ENCODE data around the gene ZC3H13.

Gene ZC3H13

DNA sequence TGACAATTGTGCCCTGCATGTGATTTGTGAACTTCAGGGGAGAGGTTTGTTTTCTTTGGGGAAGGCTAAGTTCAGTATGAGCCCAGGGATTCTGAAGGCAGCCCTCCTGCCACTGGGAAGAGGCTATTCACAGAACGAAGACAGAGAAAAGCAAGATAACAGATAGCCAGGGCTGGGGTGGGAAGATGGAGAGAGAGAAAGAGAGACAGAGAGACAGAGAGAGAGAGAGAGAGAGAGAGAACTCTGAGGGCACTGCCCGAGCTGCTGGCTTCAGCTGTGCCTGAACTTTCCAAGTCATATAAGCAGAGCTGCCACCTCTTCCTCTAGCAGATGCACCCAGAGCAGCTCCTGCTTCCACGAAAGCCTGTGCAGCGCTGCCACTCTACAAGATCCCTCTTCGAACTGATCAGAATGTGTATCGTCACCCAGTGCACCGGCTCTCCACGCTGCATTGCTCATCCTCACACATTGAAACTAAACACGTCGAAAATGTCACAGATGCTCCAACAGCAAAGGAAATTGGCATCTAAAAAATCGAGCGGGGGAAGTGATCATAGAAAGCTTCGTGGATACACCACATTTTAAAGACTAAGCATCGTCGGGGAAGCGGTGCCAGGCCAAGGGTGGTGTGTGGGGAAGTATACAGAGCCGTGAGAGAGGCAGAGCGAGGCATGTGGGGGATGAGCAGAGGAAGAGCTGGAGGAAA lies 119.2 kb downstream of the ZC3H13 start:
- no peak for DNase-seq

GRCh38 chr13:45932676-45933075 lies 119.9 kb downstream of the ZC3H13 start:
- DNase-seq: no peak

DNA sequence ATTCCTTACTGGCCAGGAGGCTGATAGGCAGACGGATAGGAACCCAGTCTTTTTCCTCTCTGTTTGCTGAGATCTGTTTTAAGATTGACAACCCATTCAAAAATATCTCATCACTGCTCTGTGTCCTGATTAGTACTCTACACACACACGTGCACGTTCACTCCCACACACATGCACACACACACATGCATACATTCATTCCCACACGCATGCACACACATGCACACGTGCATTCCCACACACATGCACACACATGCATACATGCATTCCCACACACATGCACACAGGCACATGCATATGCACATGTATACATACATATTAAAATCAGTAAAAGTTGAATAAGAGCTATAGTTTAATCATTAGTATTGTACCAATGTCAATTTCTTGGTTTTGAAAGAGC lies 120.4 kb downstream of the ZC3H13 start:
- DNase-seq: no peak

- DNase-seq: no peak
Measured at GRCh38 chr13:45931211-45931610, 121.3 kb downstream of the ZC3H13 start.

- no peak for DNase-seq
Measured at GRCh38 chr13:45930177-45930576, 122.4 kb downstream of the ZC3H13 start.

DNA sequence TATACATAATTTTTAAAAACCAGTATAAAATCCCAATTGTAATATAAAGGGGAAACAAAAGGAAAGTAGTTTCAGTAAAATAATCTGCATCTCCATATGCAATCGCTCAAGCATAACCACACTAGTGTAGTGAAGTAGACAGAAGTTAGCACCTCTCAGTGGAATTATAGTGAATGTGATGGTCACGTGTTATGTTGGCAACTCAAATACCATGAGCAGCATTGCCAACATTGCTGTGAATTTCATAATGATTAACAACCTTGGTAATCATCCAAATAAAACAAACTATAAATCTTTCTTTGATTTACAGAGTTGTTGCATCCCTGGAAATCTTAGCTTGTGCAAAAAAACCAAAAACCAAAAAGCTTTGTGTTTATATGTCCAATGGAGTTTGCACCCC lies 123.7 kb downstream of the ZC3H13 start:
- no peak for DNase-seq

DNA sequence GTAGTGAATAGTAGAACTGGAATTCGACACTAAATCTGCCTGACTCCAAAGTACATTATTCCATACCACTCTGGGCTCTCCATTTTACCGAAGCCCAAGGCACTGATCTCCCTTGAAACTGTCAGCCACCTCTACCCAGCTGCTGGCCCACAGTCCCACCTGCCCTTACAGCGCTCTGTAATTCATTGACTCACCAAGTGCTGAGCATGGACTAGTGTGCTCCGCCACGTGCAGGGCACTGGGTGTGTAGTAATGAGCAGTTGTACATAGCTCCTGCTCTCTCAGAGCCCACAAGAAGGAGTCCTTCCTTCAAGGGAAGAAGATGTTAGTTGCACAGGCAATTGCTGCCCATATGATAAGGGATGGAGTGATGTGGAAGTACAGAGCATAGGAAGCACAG lies 124.4 kb downstream of the ZC3H13 start:
- DNase-seq: no peak

DNA sequence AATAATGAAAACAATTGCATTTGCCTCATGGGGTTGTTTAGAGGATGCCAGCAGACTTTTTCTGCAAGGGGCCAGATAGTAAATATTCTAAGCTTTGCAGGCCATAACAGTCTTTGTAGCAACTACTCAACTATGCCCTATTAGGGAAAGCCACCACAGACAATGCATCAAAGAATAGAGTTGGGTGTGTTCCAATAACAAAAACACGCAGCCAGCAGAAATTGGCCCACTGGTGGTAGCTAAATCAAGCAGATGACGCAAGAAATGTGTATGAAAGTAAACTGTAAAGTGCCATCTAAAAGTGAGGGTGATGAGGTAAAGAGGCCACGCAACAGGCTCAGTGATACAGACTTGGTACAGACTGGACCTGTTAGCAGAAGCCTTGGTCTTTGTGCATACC lies 125.8 kb downstream of the ZC3H13 start:
- no peak for DNase-seq

DNA sequence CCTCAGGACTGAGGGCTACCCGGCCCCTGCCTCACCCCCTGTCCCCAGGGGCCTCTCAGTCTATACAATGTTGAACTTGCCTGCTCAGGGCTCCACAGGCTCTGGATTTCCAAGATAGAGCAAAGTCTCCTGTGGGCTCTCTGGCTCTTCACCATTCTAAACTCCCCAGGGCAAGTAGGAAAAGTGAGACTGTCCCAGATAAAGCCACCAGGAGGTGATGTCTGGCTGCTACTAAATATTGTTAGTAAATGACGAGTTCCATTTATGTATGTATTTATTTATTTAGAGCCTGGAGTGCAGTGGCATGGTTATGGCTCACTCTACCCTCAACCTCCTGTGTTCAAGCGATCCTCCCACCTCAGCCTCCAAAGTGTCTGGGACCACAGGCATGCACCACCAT lies 127.4 kb downstream of the ZC3H13 start:
- DNase-seq: no peak

GRCh38 chr13:45921162-45921736 lies 131.3 kb downstream of the ZC3H13 start:
- DNase-seq: no peak

- DNase-seq: no peak
Measured at GRCh38 chr13:45918597-45918996, 133.9 kb downstream of the ZC3H13 start.

DNA sequence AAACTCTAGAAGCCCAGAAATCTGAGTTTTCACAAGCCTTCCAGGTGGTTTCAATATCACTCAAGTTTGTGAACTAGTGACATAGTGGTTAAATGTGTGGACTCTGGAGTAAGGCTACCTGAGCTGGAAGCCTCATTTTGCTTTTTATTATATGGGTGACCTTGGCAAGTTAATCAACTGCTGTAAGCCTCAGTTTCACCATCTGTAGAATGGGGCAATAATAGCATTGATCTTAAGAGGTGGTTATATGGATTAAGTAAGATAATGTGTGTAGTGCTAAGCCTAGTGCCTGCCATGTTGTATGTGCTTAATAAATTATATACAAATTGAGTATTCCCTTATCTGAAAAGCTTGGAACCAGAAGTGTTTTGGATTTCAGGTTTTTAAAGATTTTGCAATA lies 135.5 kb downstream of the ZC3H13 start:
- no peak for DNase-seq

DNA sequence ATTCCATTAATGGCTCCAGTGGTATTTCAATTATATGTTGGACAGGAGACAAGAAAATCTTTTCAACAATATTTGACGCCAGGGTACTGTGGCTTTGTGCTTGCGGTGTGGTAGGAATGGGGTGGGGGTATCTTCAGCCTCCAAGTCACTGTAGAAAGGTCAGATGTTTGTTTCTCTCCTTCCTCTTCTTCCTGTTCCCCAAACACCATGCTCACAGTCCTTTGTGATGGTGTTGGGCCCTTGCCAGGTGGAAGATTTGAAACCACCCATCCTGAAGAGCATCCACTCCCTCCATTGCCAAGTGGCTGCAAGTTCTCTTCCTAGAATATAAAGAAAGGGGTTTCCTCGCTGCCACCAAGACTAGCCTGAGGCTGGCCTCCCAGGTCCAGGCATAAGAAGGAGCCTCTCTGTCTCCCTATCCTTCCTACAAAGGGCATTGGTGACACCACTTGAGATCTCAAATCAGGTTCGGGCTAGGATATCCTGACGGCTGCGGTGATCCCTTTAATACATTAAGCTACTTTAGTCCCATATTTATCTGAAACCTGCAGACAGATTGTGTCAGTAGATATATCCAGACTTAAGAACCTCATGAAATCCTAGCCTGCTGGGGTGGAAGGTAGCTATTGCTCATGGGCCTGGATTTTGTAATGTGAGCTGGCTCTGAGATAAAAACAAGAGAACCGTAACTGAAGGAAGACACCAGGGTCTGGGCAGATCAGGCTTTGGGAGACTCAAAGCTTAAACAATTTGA lies 136.7 kb downstream of the ZC3H13 start:
- no peak for DNase-seq

- no peak for DNase-seq
Measured at GRCh38 chr13:45909673-45910072, 142.9 kb downstream of the ZC3H13 start.

DNA sequence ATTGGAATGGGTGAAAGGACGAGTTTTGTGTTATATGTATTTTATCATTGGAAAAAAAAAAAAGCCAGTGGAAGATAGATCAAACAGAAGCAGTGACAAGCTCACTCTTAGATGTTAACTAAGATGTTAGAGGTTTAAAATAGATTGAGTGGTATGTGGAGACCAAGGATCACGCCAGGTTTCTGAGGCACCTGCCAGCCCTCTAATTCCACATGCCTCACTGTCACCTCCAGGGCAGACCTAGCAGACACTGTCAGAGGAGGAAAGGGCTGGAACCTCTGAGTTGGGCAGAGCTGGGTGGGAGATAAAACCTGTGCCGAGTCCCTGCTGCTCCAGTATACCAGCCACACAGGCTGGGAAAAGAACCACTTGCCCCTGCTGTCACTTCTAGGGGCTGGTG lies 143.5 kb downstream of the ZC3H13 start:
- no peak for DNase-seq

DNA sequence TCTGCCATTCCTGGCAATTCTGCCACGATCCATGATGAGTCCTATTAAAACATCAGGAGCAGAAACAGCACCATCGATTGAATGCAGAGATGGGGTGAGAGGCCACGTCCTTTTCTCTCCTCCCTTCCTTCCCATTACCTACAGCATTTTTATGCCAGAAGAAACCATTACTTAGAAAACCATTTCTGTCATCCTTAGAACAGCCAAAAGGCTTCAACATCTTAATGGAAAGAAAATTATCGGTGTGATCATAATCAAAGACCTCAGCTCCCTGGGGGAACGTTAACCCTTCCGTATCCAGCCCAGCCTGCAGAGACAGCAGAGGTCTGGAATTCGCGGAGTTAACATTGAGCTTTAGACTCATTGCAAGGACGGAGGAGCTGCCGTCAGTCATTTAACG lies 145.0 kb downstream of the ZC3H13 start:
- DNase-seq: no peak
